Cortex of kidney (tissue), 1 donor: ENCODE results near the gene HSPH1.

Experiments
- DNase-seq: peaks from one replicate; lab custom pipeline; 2025; lab: John Stamatoyannopoulos, UW

Gene HSPH1

GRCh38 chr13:31096654-31097302 lies 64.9 kb downstream of the HSPH1 start:
- DNase-seq: no peak

- DNase-seq: no peak
These were observed 67.2 kb downstream of the HSPH1 start for GRCh38 chr13:31094331-31095015.

GRCh38 chr13:31093145-31093885 lies 68.4 kb downstream of the HSPH1 start:
- DNase-seq: no peak

GRCh38 chr13:31092646-31093045 lies 69.1 kb downstream of the HSPH1 start:
- DNase-seq: no peak

- no peak for DNase-seq
These were observed 70.6 kb downstream of the HSPH1 start for GRCh38 chr13:31090961-31091624.

- DNase-seq: no peak
These were observed 71.6 kb downstream of the HSPH1 start for GRCh38 chr13:31090096-31090495.

- DNase-seq: no peak
These were observed 72.1 kb downstream of the HSPH1 start for GRCh38 chr13:31089649-31090048.

- DNase-seq: no peak
These were observed 72.8 kb downstream of the HSPH1 start for GRCh38 chr13:31088826-31089420.
